Liver (tissue), 9 donors: ENCODE measurements around the gene OR6K6. TPM values are rescaled to one million over a fixed set of nuclear protein-coding genes. Genes with fewer than 3 reads are reported as not detected.

ENCODE experiments used
- DNase-seq: peaks from one replicate; pipeline ENCODE4 v3.0.0-alpha.2; 2017; ENCODE audit warnings: low spot score
- H3K27ac ChIP-seq, 2 donors: one replicate each; pipeline ENCODE4 v1.7.0; 2013; ENCODE audit warnings: inconsistent platforms in 2 of 2, low read length in 2 of 2, control low read depth in 1 of 2, low read depth in 1 of 2, mild to moderate bottlenecking in 1 of 2
- H3K27me3 ChIP-seq, 4 donors: one replicate each; pipeline versions ENCODE4 v1.6.1 to v1.7.0; 2013; ENCODE audit warnings: low read length in 3 of 4, inconsistent platforms in 1 of 4, mild to moderate bottlenecking in 1 of 4, moderate library complexity in 1 of 4; ENCODE audit not compliant: control insufficient read depth in 4 of 4, insufficient read depth in 4 of 4
- H3K36me3 ChIP-seq, 4 donors: one replicate each; pipeline versions ENCODE4 v1.6.1 to v1.7.0; 2013; ENCODE audit warnings: low read length in 3 of 4, mild to moderate bottlenecking in 3 of 4, low read depth in 1 of 4, moderate library complexity in 1 of 4; ENCODE audit not compliant: control insufficient read depth in 4 of 4, insufficient read depth in 3 of 4
- H3K4me1 ChIP-seq, 4 donors: one replicate each; pipeline versions ENCODE4 v1.6.1 to v1.7.0; 2013; ENCODE audit warnings: low read length in 3 of 4, mild to moderate bottlenecking in 3 of 4, moderate library complexity in 1 of 4; ENCODE audit not compliant: control insufficient read depth in 4 of 4, insufficient read depth in 4 of 4
- H3K4me3 ChIP-seq, 3 donors: one replicate each; pipeline versions ENCODE4 v1.6.1 to v1.7.0; 2013; ENCODE audit warnings: low read length in 3 of 3, control low read depth in 1 of 3, low read depth in 1 of 3, mild to moderate bottlenecking in 1 of 3
- H3K9ac ChIP-seq, 2 donors: one replicate each; pipeline ENCODE4 v1.7.0; 2013; ENCODE audit warnings: low read length in 2 of 2, mild to moderate bottlenecking in 2 of 2, moderate library complexity in 2 of 2, control low read depth in 1 of 2, low read depth in 1 of 2
- H3K9me3 ChIP-seq, 4 donors: one replicate each; pipeline versions ENCODE4 v1.6.1 to v1.7.0; 2013; ENCODE audit warnings: low read length in 3 of 4; ENCODE audit not compliant: control insufficient read depth in 4 of 4
- EGR1 ChIP-seq, 2 donors: IDR thresholded peaks; 2 replicates each; pipeline ENCODE4 v1.6.1; 2016 to 2018; ENCODE audit warnings: antibody characterized with exemption in 2 of 2, low read depth in 2 of 2
- FOXA1 ChIP-seq: IDR thresholded peaks from 2 replicates; pipeline ENCODE4 v1.6.1; 2016; ENCODE audit warnings: antibody characterized with exemption
- FOXA2 ChIP-seq: IDR thresholded peaks from 2 replicates; pipeline ENCODE4 v1.6.1; 2016; ENCODE audit warnings: antibody characterized with exemption
- GABPA ChIP-seq, 2 donors: IDR thresholded peaks in 1 of 2; conservative IDR thresholded peaks in 1 of 2; 2 replicates each; pipeline ENCODE4 v1.6.1; 2016; ENCODE audit warnings: antibody characterized with exemption in 2 of 2, mild to moderate bottlenecking in 1 of 2, moderate library complexity in 1 of 2
- HNF4A ChIP-seq, 2 donors: conservative IDR thresholded peaks; 2 replicates each; pipeline ENCODE4 v1.6.1; 2016; ENCODE audit warnings: antibody characterized with exemption in 2 of 2, mild to moderate bottlenecking in 2 of 2
- HNF4G ChIP-seq: IDR thresholded peaks from 2 replicates; pipeline ENCODE4 v1.6.1; 2016; ENCODE audit warnings: antibody characterized with exemption
- JUND ChIP-seq, 2 donors: IDR thresholded peaks; 2 replicates each; pipeline ENCODE4 v1.6.1; 2016; ENCODE audit warnings: antibody characterized with exemption in 2 of 2
- NR2F2 ChIP-seq: IDR thresholded peaks from 2 replicates; pipeline ENCODE4 v1.6.1; 2016; ENCODE audit warnings: antibody characterized with exemption
- RAD21 ChIP-seq, 2 donors: IDR thresholded peaks; 2 replicates each; pipeline ENCODE4 v1.6.1; 2016; ENCODE audit warnings: antibody characterized with exemption in 2 of 2, mild to moderate bottlenecking in 2 of 2
- RXRA ChIP-seq, 2 donors: IDR thresholded peaks; 2 replicates each; pipeline ENCODE4 v1.6.1; 2017 to 2018; ENCODE audit warnings: antibody characterized with exemption in 2 of 2, mild to moderate bottlenecking in 1 of 2
- SP1 ChIP-seq: IDR thresholded peaks from 2 replicates; pipeline ENCODE4 v1.6.1; 2018; ENCODE audit warnings: antibody characterized with exemption, mild to moderate bottlenecking
- TAF1 ChIP-seq: conservative IDR thresholded peaks from 2 replicates; pipeline ENCODE4 v1.6.1; 2016; ENCODE audit warnings: antibody characterized with exemption, mild to moderate bottlenecking
- YY1 ChIP-seq: IDR thresholded peaks from 2 replicates; pipeline ENCODE4 v1.6.1; 2016; ENCODE audit warnings: antibody characterized with exemption, mild to moderate bottlenecking
- polyA plus RNA-seq, 2 donors: library from polyadenylated mRNA; stranded (reverse) in 1 of 2; unstranded in 1 of 2; fragments of 200-250 nt in 1 of 2; fragments of >200 nt in 1 of 2; fragmentation: Nextera tagmentation in 1 of 2; extraction: Ambion mirVana in 1 of 2; gene quantifications; one replicate each; pipeline versions ENCODE4 v1.2.1 to v1.2.3, GENCODE V29; 2013 to 2015
- total RNA-seq, 2 donors: library from RNA; depleted of rRNA; stranded (reverse); fragments of >200 nt; gene quantifications; one replicate each; pipeline ENCODE4 v1.2.3, GENCODE V29; 2014
- TF ChIP-seq, protein P1 (sequence below): IDR thresholded peaks from 2 replicates; pipeline ENCODE4 v1.6.1; 2016; ENCODE audit warnings: antibody characterized with exemption, mild to moderate bottlenecking
- TF ChIP-seq, protein P2 (sequence below): fragments of 150-350 bp; IDR thresholded peaks from 2 replicates; pipeline ENCODE4 v1.5.1; 2017; ENCODE audit warnings: improper control_type of control experiment, low read depth, low read length; ENCODE audit not compliant: missing input control
- TF ChIP-seq, protein P3 (sequence below): IDR thresholded peaks from 2 replicates; pipeline ENCODE4 v1.6.1; 2016; ENCODE audit warnings: antibody characterized with exemption
- TF ChIP-seq, protein P4 (sequence below): IDR thresholded peaks from 2 replicates; pipeline ENCODE4 v1.6.1; 2016; ENCODE audit warnings: antibody characterized with exemption
- TF ChIP-seq, protein P5 (sequence below): IDR thresholded peaks from 2 replicates; pipeline ENCODE4 v1.6.1; 2016; ENCODE audit warnings: antibody characterized with exemption
- donor health status: healthy.
- donor health status: healthy.
- donor health status: healthy.
- donor health status: healthy.
- donor health status: healthy.

OR6K6 gene
- total and polyA plus RNA-seq, 4 donors, result not detected

DNA sequence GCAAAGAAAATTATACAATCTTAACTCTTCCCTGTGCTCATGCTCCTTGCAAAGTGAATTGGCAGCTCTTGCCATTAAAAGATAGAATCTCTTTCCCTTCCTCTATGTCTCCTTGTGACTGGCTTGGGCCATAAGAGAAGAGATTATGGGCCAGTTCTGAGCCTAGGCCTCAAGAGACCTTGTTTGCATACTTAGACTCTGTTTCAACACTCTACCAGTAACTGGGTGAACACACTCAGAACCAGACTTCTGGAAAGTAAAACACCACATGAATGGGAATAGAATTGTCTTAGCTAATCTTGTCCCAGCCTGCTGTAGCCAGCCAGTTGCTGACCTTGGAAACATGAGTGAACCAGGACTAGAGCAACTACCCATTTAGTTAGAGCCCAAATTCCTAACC lies 18.7 kb upstream of the OR6K6 start:
- Histone ChIP-seq H3K9ac (no peak overlapping the region), H3K4me1 (no peaks in the 10 kb centered on the region), H3K27ac (no peak overlapping the region), H3K36me3 (no peaks in the 10 kb centered on the region), H3K27me3 (no peaks in the 10 kb centered on the region), H3K4me3 (no peak overlapping the region), H3K9me3 (no peaks in the 10 kb centered on the region)
- TF ChIP-seq, protein P1, sequence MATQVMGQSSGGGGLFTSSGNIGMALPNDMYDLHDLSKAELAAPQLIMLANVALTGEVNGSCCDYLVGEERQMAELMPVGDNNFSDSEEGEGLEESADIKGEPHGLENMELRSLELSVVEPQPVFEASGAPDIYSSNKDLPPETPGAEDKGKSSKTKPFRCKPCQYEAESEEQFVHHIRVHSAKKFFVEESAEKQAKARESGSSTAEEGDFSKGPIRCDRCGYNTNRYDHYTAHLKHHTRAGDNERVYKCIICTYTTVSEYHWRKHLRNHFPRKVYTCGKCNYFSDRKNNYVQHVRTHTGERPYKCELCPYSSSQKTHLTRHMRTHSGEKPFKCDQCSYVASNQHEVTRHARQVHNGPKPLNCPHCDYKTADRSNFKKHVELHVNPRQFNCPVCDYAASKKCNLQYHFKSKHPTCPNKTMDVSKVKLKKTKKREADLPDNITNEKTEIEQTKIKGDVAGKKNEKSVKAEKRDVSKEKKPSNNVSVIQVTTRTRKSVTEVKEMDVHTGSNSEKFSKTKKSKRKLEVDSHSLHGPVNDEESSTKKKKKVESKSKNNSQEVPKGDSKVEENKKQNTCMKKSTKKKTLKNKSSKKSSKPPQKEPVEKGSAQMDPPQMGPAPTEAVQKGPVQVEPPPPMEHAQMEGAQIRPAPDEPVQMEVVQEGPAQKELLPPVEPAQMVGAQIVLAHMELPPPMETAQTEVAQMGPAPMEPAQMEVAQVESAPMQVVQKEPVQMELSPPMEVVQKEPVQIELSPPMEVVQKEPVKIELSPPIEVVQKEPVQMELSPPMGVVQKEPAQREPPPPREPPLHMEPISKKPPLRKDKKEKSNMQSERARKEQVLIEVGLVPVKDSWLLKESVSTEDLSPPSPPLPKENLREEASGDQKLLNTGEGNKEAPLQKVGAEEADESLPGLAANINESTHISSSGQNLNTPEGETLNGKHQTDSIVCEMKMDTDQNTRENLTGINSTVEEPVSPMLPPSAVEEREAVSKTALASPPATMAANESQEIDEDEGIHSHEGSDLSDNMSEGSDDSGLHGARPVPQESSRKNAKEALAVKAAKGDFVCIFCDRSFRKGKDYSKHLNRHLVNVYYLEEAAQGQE, result no peak
- TF ChIP-seq HNF4G (no peak), TAF1 (no peak), FOXA2 (no peak), RXRA (IDR thresholded peaks at IDR 0.05) (no peak), RAD21 (IDR thresholded peaks at IDR 0.05) (no peak), HNF4A (conservative IDR thresholded peaks at IDR 0.05) (no peak), GABPA (IDR thresholded peaks at IDR 0.05 in 1 of 2, conservative IDR thresholded peaks at IDR 0.05 in 1 of 2) (no peak), FOXA1 (no peak), YY1 (no peak), JUND (IDR thresholded peaks at IDR 0.05) (no peak), NR2F2 (no peak), EGR1 (IDR thresholded peaks at IDR 0.05; ENCODE audit: low read depth in 2 of 2) (no peak), SP1 (no peak)
- TF ChIP-seq, protein P2, sequence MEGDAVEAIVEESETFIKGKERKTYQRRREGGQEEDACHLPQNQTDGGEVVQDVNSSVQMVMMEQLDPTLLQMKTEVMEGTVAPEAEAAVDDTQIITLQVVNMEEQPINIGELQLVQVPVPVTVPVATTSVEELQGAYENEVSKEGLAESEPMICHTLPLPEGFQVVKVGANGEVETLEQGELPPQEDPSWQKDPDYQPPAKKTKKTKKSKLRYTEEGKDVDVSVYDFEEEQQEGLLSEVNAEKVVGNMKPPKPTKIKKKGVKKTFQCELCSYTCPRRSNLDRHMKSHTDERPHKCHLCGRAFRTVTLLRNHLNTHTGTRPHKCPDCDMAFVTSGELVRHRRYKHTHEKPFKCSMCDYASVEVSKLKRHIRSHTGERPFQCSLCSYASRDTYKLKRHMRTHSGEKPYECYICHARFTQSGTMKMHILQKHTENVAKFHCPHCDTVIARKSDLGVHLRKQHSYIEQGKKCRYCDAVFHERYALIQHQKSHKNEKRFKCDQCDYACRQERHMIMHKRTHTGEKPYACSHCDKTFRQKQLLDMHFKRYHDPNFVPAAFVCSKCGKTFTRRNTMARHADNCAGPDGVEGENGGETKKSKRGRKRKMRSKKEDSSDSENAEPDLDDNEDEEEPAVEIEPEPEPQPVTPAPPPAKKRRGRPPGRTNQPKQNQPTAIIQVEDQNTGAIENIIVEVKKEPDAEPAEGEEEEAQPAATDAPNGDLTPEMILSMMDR, result no peak
- TF ChIP-seq, protein P3, sequence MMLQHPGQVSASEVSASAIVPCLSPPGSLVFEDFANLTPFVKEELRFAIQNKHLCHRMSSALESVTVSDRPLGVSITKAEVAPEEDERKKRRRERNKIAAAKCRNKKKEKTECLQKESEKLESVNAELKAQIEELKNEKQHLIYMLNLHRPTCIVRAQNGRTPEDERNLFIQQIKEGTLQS, result no peak
- TF ChIP-seq, protein P4, sequence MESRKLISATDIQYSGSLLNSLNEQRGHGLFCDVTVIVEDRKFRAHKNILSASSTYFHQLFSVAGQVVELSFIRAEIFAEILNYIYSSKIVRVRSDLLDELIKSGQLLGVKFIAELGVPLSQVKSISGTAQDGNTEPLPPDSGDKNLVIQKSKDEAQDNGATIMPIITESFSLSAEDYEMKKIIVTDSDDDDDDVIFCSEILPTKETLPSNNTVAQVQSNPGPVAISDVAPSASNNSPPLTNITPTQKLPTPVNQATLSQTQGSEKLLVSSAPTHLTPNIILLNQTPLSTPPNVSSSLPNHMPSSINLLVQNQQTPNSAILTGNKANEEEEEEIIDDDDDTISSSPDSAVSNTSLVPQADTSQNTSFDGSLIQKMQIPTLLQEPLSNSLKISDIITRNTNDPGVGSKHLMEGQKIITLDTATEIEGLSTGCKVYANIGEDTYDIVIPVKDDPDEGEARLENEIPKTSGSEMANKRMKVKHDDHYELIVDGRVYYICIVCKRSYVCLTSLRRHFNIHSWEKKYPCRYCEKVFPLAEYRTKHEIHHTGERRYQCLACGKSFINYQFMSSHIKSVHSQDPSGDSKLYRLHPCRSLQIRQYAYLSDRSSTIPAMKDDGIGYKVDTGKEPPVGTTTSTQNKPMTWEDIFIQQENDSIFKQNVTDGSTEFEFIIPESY, result no peak
- TF ChIP-seq, protein P5, sequence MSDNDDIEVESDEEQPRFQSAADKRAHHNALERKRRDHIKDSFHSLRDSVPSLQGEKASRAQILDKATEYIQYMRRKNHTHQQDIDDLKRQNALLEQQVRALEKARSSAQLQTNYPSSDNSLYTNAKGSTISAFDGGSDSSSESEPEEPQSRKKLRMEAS, result no peak
- DNase-seq, result no peak
